Measurements from ENCODE around the gene BTBD2. TPM values are rescaled to one million over a fixed set of nuclear protein-coding genes. Genes with fewer than 3 reads are reported as not detected.

BTBD2 gene
- total and polyA plus RNA-seq, 2 of the 13 experiments (the other 11 are each of a cell fraction or from before 2014, with no cell fraction given), result 28.1 to 45.3 TPM

- TF ChIP-seq CREB3 (CRISPR knock-in tag; IDR thresholded peaks at IDR 0.05) (no peak), RBFOX2 (IDR thresholded peaks at IDR 0.05; ENCODE audit: low read depth, low read length) (no peak), SYNCRIP (IDR thresholded peaks at IDR 0.05; ENCODE audit: insufficient read depth, low read depth, low read length) (no peak), ELF4 (CRISPR knock-in tag; IDR thresholded peaks at IDR 0.05; ENCODE audit: borderline replicate concordance) (no peak), MIER2 (CRISPR knock-in tag; IDR thresholded peaks at IDR 0.05) (peak; percentile 12; the same call in 1 of the 2 replicates), ZFP36L1 (CRISPR knock-in tag; IDR thresholded peaks at IDR 0.05) (no peak), ZFAT (CRISPR knock-in tag; conservative IDR thresholded peaks at IDR 0.05) (no peak), AFF4 (CRISPR knock-in tag; IDR thresholded peaks at IDR 0.05) (no peak), ARID5B (CRISPR knock-in tag; IDR thresholded peaks at IDR 0.05) (peak; percentile 25; the same call in 1 of the 2 replicates), SALL2 (CRISPR knock-in tag; IDR thresholded peaks at IDR 0.05) (0 out of 2 replicates have a peak, but pooled peaks have one; percentile 31), SALL1 (CRISPR knock-in tag; IDR thresholded peaks at IDR 0.05) (peak; percentile 26; the same call in 1 of the 2 replicates), PHB2 (IDR thresholded peaks at IDR 0.05; ENCODE audit: partially characterized antibody) (no peak), E2F2 (CRISPR knock-in tag; IDR thresholded peaks at IDR 0.05; ENCODE audit: borderline replicate concordance) (no peak), ZNF333 (CRISPR knock-in tag; IDR thresholded peaks at IDR 0.05; ENCODE audit: borderline replicate concordance) (no peak), GLI4 (CRISPR knock-in tag; IDR thresholded peaks at IDR 0.05; ENCODE audit: borderline replicate concordance) (0 out of 2 replicates have a peak, but pooled peaks have one; percentile 39), MEIS2 (CRISPR knock-in tag; IDR thresholded peaks at IDR 0.05) (no peak), PHF21A (CRISPR knock-in tag; IDR thresholded peaks at IDR 0.05) (peak; percentile 24; the same call in 1 of the 2 replicates), HDAC2 (CRISPR knock-in tag; IDR thresholded peaks at IDR 0.05) (peak; percentile 42; the same call in 1 of the 2 replicates)
These were observed 79.9 kb downstream of the BTBD2 start (continued) for GRCh38 chr19:1935484-1936208.

All from HepG2 (cell line).